IPS-11a (cell line): ENCODE measurements around the gene GUCY1A1.

Experiments
- H3K4me3 ChIP-seq: one replicate; pipeline ENCODE4 v1.5.1; 2013; ENCODE audit warnings: low read depth, low read length, control low read depth

Gene GUCY1A1

DNA sequence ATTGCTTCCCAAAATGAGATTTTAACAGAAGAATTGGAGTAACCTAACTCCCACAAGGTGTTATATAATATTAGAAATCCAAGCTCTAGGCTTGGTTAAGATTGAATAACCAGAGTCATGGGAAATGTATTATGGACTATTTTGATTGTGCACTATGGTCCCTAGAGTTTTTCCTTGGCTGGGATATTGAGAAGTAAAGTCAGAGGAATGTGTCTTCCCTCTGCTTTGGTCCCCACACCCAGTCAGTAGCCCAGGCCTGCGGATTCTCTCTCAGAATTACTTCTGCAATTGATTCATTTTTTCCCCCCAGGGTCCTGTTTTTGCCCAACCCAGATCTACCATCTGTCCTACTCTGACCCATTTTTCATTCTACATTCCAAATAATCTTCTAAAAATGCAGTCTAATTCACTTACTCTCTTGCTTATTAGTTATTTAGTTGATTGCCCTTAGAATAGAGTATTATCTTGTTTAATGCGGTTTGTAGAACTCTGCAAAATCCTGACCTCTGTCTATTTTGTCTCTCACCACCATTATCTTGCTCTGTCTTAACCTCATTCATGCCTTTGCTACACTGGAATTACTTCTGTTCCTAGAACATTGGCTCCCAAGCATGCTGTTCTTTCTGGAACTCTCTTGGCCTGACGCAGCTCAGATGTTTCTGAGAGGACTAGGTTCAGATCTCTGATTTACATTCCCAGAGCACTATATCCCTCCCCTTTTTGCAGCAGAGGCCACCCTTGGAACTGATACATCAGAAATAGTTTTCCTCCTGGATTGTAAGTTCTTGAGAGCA is 23.6 kb downstream of the GUCY1A1 start:
- no peak overlapping the region for H3K4me3 ChIP-seq

DNA sequence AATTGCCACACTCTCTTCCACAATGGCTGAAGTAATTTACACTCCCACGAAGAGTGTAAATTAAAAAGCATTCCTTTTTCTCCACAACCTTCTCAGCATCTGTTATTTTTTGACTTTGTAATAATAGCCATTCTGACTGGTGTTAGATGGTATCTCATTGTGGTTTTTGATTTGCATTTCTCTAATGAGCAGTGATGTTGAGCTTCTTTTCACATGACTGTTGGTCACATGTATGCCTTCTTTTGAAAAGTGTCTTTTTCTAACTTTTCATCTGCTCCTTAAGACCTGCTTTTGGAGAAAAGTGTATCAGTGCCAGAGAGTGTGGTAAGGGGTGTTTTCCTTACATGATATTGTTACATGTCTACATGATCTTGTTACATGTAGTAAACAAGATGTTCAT is 25.7 kb downstream of the GUCY1A1 start:
- no peak overlapping the region for H3K4me3 ChIP-seq

DNA sequence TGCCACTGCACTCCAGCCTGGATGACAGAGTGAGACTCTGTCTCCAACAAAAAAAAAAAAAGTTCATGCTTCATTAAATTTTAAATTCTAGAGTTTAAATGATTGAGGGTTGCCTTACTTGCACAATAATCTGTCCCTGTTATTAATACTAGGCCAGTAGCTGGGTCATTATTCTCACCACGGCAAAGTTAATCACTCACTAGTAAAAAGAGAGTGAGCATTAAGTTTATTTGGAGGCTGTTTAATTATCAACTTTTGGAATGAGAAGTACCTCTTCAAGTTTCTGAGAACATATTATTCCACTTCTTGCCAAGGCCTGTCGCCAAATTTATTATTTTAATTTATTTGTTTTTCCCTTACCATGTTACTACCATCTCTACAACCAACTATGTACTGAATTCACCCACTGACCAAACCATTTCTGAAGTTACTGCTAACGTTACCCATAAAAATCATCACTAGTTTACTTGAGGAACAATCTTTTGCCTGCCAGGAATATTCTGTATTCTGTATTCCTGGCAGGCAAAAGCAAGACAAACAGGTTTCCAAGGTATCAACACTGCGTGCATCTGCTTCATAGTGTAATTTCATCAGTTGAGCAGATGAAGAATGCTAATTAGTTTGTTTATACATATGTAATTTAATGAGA is 26.5 kb downstream of the GUCY1A1 start:
- H3K4me3 ChIP-seq, result no peak overlapping the region

DNA sequence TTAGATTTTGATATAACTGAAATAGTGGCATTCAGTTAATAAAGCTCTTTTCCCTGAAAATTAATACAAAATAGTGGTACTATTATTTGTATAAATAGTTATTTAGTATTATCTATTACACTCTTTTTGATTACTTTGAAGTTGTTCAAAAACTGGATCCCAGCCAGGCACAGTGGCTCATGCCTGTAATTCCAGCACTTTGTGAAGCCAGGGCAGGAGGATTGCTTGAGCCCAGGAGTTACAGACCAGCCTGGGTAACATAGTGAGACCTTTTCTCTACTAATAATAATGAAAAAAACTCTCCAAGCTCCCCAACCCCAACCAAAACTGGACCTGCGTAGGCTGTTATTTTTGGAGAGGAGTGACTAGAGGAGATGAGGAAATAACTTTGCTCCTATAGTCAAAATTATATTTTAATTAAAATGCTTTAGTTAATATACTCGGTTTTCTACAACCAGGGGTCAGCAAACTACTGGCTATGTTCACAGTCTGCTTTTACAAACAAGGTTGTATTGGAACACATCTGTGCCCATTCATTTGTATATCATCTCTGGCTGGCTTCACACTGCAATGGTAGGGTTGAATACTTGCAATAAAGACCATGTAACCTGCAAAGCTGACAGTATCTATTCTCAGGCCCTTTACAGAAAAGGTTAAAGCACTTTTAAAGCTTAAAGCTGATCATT is 27.6 kb downstream of the GUCY1A1 start:
- H3K4me3 ChIP-seq, result no peak overlapping the region

DNA sequence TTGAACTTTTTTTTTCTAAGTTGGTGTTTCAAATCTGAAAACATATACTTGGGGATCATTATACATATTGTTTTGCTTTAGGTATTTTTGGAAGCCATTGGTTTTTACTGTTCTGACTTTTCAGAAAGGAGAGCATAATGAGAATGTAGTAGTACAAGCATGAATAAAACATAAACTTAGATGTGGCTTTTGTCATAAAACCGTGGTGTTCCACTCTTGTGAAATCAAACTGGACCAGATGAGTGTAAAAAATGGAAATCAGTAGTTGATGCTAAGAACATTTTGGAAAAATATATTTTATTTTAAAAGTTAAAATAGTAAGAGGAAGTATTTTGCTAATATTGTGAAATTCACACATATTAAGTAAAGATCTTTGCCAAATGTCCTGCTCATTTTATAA is 29.6 kb downstream of the GUCY1A1 start:
- no peak overlapping the region for H3K4me3 ChIP-seq

DNA sequence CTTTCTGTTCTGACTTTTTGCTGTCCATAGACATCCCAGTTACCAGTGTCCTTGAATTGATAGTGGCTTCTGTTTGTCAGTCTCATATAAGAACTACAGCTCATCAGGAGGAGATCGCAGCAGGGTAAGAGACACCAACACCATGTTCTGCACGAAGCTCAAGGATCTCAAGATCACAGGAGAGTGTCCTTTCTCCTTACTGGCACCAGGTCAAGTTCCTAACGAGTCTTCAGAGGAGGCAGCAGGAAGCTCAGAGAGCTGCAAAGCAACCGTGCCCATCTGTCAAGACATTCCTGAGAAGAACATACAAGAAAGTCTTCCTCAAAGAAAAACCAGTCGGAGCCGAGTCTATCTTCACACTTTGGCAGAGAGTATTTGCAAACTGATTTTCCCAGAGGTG is 30.1 kb downstream of the GUCY1A1 start:
- H3K4me3 ChIP-seq, result no peak overlapping the region

DNA sequence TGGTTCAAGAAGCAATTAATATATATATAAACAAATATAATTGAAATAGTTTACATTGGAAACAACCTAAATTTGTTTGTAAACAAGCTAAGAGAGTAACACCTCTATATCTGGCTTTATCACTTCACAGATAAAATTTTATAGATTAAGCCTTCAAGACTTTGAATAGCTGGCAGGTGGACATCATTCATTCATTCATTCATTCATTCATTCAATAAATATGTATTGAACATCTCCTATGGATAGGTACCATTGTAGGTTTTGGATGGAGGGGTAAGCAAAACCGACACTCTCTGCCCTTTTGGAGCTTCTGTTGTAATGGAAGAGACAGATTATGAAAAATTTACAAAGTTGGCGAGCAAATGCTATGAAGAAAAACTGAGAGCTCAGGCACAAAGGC is 35.2 kb downstream of the GUCY1A1 start:
- H3K4me3 ChIP-seq, result no peak overlapping the region

DNA sequence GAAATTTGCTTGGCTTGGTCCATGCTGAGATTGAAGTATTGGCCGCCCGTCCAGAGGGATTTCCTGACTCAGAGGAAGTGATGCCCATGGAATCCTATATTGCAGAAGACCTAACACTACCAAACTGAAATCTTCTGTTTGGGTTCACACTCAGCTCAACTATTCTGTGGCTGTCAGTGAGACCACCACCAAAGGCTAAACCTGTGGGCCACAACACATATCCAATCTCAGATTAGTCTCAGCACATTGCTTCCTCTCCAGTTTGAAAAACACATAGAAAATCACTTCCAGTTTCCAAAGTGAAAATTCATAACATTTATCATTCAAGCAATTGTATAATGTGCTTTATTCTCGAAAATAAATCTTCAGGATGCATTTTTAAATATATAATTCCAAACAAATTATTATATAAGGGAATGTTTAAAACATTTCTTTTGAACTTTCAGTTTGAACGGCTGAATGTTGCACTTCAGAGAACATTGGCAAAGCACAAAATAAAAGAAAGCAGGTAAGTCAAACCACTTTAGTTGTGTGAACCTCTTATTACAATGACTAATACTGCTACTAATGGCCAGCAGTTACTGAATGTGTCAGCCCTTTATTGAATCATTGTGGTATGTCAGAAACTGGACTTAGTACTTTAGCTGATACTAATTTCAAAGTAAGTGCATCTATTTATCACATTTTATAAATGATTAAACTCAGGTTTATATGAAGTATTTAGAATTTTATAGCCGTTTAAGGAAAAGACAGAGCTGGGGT is 37.0 kb downstream of the GUCY1A1 start:
- H3K4me3 ChIP-seq, result no peak overlapping the region

DNA sequence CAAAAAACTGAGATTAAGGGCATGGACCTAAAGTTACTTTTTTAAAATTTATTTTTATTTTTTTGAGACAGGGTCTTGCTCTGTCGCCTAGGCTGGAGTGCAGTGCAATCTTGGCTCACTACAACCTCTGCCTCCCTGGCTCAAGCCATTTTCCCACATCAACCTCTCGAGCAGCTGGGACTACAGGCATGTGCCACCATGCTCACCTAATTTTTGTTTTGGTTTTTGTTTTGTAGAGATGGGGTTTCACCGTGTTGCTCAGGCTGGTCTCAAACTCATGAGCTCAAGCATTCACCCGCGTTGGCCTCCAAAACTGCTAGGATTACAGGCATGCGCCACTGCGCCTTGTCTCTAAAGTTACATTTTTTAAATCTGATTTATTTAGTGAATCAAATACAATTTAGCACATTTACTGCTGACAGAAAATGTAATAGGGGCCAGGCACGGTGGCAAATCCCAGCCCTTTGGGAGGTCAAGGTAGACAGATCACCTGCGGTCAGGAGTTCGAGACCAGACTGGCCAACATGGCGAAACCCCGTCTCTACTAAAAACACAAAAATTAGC is 38.3 kb downstream of the GUCY1A1 start:
- no peak overlapping the region for H3K4me3 ChIP-seq

DNA sequence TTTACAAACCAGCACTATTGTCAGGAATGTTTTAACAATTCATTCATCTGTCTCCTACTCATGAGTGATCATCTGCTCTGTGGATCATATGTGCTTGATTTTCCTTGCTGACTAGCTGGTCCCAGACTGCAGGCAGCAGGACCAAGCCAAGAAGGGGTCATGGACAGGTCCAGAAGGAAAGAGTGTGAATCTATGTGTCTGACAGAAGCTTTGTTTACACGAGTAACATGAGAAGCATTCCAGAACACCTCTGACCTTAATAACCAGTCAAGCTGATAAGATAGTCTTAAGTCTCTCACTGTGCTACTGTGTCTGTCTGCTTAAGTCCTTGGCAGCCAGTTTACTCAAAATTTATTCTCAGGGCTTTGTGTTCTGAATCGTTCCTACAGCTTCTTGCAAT is 39.0 kb downstream of the GUCY1A1 start:
- H3K4me3 ChIP-seq, result no peak overlapping the region

DNA sequence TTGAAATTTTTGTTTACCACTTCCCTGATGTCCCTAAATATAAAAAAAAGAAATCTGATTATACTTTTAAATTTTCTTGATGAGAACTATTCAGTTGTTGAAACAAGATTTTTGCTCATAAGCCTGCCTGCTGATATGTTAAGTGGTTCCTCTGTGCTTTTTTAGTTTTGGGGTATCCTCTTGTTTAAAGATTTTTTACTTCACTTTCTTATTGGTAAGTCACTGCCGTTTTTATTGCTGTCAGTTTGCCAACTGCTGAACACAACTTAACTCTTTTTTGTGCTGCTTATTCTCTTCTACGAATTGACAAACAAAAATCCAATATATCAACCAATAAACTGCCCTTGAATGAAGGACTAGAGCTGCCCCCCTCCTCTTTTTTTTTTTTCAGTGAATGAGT is 39.5 kb downstream of the GUCY1A1 start:
- no peak overlapping the region for H3K4me3 ChIP-seq

DNA sequence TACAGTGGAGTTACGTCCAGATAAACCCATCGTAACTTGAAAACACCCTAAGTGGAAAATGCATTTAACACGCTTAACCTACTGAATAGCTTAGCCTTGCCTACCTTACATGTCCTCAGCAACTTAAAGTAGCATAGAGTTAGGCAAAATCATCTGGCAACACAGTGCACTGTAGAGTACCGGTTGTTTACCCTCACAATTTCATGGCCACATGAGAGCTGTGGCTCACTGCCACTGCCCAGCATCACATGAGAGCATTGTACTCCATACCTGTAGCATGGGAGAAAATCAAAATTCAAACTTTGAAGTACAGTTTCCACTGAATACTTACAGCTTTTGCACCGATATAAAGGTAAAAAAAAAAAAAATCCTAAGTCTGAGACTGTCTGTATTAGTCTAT is 40.6 kb downstream of the GUCY1A1 start:
- H3K4me3 ChIP-seq, result no peak overlapping the region

DNA sequence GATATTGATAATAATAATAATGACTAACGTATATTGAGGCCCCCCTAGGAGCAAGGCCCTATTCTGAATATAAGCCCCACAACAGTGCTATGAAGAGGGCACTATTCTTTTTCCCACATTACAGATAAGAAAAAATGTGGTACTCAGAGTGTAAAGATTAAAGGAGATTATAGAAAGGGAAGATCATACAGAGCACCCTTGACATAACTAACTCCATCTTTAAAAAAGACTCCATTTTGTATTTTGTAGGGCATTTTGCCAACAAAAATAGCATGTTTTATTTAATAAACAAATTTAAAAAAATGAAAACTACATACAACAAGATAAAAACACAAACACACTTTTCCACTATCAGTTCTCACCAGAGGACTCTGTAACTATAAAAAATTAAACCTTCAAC is 42.1 kb downstream of the GUCY1A1 start:
- H3K4me3 ChIP-seq, result no peak overlapping the region

DNA sequence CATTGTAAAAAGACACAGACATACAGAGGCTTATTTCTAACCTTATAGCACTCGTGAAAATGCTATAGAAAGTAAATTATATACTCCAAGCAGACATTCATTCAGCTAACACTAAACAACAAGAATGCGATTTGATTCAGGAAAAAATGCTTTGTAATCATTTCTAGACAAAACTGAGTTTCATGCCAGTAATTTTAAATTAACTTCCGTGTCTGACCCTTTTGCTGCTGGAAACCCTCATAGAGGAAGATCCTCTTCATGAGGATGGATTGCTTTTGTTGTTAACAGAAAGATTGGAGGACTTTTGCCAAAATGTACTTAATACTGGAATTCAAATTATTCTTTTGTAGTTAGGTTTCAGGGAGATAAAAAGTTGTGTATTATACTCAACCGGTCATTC is 43.3 kb downstream of the GUCY1A1 start:
- no peak overlapping the region for H3K4me3 ChIP-seq

DNA sequence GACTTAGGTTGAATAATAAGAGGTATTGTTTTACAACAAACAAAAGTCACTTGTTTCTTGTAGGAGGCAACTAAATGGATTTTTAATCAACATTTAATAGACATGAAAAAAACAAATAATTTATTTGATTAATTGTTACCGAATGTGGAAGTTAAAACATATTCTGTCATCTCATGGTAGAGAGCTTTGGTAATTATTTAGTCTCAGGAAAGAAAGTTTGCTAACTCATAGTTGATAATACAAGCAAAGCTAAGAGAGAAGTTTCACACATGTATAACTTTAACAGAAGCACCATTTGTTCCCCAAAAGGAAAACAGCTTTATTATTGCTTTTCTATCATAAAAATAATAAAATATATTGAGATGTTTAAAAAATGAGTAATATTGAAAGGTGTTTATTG is 44.9 kb downstream of the GUCY1A1 start:
- no peak overlapping the region for H3K4me3 ChIP-seq

DNA sequence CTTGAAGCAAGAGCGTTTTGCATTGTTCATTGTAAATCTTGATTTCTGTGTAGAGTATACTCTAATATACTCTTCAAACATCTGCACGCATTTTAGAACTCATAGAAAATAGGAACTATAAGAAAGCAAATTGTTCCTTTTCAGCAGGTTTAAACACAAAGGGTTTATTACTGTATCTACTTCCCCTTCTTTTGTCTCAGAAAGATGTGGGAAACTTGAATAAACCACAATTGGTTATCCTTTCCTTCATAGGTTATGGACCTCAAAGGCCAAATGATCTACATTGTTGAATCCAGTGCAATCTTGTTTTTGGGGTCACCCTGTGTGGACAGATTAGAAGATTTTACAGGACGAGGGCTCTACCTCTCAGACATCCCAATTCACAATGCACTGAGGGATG is 46.2 kb downstream of the GUCY1A1 start:
- no peak overlapping the region for H3K4me3 ChIP-seq

DNA sequence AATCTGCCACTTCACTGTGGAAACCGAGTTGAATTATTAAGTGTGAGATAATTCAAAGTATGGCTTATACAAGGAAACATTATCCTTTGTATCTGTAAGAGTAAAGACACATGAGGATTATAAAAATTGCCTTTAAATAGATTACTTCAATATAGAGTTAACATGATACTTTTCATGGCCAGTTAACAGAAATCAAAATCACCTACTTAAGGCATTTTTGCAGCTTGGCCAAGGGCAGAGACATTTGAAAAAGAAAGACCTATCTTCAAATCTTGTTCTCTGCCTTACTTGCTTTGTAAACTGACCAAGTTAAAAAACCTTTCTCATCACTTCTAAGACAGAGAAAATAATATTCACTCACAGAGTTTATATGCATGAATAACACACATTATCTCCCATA is 47.3 kb downstream of the GUCY1A1 start:
- H3K4me3 ChIP-seq, result no peak overlapping the region

DNA sequence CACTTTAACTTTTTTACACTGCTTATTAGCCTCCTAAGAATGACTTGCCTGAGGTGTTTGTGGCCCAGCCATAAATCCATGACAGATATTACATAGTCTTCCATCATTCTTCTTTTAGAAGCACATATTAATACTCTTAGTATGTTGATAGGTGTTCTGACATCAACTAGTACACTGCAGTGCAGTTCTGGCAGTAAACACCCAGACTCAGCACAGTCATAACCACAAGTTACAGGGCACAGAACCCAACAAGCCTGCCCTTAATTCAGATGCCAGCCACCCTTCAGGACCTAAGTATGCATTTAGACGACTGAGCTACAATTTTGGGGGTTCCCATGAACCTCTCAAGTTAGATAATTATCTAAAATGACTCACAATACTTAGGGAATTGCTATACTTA is 55.7 kb downstream of the GUCY1A1 start:
- H3K4me3 ChIP-seq, result no peak overlapping the region

DNA sequence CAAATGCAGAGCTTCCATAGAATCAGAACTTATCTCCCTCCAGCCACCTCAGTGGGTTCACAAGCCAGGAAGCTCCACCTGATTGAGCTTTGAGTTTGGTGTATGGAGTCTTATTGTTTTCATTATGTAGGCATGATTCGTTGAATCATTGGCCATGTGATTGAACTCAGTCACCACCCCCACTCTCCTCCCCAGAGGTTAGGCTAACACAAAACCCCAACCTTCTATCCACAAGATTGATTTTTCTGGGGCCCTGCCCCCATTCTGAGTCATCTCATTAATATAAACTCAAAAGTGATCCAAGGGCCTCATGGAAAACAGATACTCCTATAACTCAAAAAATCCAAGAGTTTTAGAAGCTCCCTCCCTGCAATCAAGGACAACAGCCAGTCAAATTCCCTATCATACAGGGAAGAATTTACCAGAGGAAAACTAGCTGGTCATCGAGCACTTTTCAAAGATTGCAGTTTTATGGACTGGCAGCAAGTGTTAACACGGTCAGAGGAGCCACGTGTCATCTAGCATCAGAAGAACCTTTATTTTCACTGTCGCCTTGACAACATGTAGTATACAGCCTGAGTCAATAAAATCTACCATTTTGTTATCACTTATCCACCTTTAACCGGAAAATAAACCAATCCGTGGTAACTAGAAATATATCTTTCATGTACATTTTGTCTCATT is 56.3 kb downstream of the GUCY1A1 start:
- no peak overlapping the region for H3K4me3 ChIP-seq

DNA sequence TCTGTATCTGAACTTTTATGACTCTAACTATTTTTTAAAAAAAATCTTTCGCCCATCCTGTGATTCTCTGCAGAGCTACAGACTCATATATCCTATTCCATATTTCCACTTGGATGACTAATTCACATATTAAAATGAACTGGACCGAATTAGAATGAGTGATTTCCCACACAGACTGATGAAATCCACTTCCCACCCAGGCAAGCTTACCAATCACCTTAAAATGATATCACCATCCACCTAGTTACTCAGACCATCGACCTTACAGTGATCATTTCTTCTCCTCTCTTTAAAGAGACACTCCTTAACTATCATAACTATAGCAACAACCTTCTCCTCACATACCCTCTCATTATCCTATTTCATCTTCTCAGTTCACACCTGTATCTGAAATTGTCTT is 58.1 kb downstream of the GUCY1A1 start:
- no peak overlapping the region for H3K4me3 ChIP-seq

DNA sequence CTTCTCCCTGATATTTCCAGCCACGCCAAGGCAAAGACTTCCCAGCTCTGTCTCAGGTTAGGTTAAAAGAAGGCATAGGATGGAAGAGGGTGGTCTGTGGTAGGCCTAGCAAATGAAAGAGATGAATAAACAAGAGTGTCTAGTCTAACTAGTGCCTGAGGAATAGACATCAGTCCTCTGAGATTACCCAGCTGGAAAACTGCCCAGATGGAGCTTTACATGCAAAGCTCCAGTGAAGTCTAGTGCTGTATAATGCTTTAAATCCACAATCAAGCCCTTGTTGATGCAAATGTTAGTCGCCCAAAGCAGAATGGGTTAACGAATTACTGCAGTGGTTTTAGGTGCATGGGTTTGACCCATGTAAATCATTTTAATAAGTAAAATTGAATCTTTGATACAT is 67.4 kb downstream of the GUCY1A1 start:
- no peak overlapping the region for H3K4me3 ChIP-seq
